ENCODE results near the gene LRRD1. TPM values are rescaled to one million over a fixed set of nuclear protein-coding genes. Genes with fewer than 3 reads are reported as not detected.
"Not testable (repeated sequence)": the region's sequence is repeated elsewhere in the genome, so short reads cannot be mapped to it uniquely, and the experiment has no call there.

LRRD1 gene
- total RNA-seq, 2 donors from 2014 or later: not detected

DNA sequence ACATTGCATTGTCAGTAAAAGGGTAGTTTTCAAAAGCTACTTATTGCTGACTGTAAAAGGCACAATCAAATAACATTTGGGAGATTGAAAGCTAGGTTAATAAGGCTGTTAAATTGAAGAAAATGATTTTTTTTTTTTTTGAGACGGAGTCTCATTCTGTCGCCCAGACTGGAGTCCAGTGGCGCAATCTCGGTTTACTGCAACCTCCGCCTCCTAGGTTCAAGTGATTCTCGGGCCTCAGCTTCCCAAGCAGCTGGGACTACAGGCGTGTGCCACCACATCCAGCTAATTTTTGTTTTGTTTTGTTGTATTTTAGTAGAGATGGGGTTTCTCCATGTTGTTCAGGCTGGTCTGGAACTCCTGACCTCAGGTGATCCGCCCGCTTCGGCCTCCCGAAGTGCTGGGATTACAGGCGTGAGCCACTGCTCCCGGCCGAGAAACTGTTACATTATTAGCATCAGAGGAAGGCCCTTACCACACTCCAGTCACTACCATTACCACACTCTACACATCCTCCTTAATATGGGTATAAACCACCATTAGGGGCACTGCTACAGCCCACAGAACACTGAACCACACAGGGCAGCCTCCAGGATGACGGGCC, 45.7 kb downstream of the LRRD1 start:
- Mint-ChIP-seq H3K4me3 (peak overlapping the region; percentile 93), H3K4me1 (ENCODE audit: low read depth in 2 of 2) (peaks cover 27% of the 10 kb centered on the region in 2 donors), H3K27ac (peak overlapping the region; percentile 95 to 99), H3K27me3 (no peaks in the 10 kb centered on the region), H3K9me3 (no peaks in the 10 kb centered on the region), H3K36me3 (peaks cover 17% of the 10 kb centered on the region)
- ATAC-seq: peak; percentile 41 to 46
- DNase-seq (ENCODE audit: low spot score): no peak

DNA sequence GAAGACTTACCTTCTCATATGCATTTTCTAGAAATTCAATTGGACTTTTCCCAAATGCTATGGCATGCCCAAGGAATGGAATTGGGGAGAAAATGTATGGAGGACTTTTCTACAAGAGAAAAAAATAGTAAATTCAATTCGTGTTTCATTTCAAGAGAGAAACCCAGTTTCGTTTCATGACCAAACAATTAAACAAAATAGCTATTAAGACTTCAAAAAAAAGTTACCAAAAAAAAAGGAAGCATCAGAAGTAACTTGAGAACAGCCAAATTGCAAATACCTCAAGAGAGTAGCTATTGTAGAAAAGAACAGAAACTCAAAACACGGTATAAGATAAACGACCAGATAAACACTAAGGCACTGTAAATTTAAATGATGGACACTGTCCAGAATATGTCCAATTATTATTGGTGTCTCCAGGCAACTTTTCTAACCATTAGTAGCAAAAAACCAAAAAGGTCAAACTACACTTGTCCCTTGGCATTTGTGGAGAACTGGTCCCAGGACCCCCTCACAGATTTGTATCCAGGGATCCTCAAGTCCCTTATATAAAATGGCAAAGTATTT, 47.1 kb downstream of the LRRD1 start:
- ATAC-seq (no peak), DNase-seq (ENCODE audit: low spot score) (no peak)
- no peak overlapping the region for H3K4me3 Mint-ChIP-seq
- H3K27me3 Mint-ChIP-seq: no peaks in the 10 kb centered on the region
- peaks cover 27% of the 10 kb centered on the region in 2 donors for H3K4me1 Mint-ChIP-seq (ENCODE audit: low read depth in 2 of 2)
- no peak overlapping the region for H3K27ac Mint-ChIP-seq
- H3K36me3 Mint-ChIP-seq: peaks cover 23% of the 10 kb centered on the region
- H3K9me3 Mint-ChIP-seq: no peaks in the 10 kb centered on the region

DNA sequence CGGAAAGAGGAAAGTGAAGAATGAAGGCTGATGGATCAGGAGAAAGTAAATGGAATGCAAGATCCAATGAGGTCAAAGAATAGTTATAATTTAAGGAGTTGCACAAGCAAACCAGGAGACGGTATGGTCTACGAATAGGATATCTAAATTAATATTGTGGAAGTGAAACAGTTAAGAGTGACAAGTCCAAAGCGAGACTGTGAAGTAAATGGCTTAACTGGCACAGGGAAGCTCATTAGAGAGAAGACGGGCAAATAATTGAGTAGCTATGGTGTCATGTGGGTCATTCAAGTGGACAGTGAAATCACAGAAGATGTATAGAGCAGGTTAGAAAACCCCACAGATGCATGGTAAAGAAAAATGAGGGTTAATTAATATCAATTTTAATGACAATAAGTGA, 47.8 kb downstream of the LRRD1 start:
- H3K27ac Mint-ChIP-seq: peak overlapping the region in 1 of 2 donors; percentile 12
- no peaks in the 10 kb centered on the region for H3K27me3 Mint-ChIP-seq
- ATAC-seq: no peak
- peak overlapping the region; percentile 0 for H3K4me3 Mint-ChIP-seq
- no peak for DNase-seq (ENCODE audit: low spot score)
- H3K4me1 Mint-ChIP-seq (ENCODE audit: low read depth in 2 of 2): peaks cover 26 to 27% of the 10 kb centered on the region in 2 donors
- no peaks in the 10 kb centered on the region for H3K9me3 Mint-ChIP-seq
- H3K36me3 Mint-ChIP-seq: peaks cover 29% of the 10 kb centered on the region

DNA sequence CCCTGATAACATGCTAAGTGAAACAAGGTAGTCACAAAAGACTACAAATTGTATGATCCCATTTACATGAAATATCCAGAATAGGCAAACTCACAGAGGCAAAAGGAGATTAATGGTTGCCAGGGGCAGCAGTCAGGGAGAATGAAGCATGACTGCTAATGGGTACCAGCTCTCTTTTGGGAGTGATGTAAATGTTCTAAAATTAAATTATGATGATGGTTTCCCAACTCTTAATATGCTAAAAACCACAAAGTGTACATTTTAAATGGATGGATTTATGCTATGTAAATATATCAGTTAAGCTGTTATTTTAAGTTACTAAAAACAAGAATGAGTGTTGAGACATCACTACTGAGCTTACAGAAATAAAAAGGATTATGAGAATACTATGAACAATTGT, 57.3 kb downstream of the LRRD1 start:
- DNase-seq (ENCODE audit: low spot score): no peak
- no peak for ATAC-seq
- Mint-ChIP-seq H3K4me1 (ENCODE audit: low read depth in 2 of 2) (peaks cover 4 to 10% of the 10 kb centered on the region in 2 donors), H3K36me3 (peaks cover 46% of the 10 kb centered on the region), H3K4me3 (no peak overlapping the region), H3K9me3 (no peaks in the 10 kb centered on the region), H3K27me3 (no peaks in the 10 kb centered on the region), H3K27ac (no peak overlapping the region)

DNA sequence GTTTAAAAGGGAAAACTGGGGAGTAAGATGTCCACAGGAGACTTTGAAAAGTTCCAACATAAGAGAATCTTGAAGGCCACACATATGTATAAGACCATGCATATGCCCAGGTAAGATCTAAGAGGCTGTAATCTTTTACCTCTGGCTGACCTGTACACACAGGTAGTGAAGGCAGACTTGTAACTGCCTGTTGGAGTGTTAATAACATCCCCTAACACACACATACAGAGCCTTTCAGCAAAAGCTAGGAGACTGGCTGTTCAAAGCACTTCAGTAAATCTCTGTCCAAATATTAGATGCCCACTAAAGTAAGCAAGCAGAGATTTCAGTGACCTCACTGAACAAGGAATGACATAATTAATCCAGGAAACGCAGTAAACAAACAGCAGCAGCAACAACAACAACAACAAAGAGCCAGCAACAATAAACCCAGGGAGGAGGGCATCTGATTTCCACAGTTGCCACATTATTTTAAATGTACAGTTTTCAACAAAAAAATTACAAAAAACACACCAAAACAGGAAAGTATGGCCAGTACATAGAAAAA, 59.7 kb downstream of the LRRD1 start:
- H3K36me3 Mint-ChIP-seq: peaks cover 52% of the 10 kb centered on the region
- H3K9me3 Mint-ChIP-seq: no peaks in the 10 kb centered on the region
- H3K27me3 Mint-ChIP-seq: no peaks in the 10 kb centered on the region
- DNase-seq (ENCODE audit: low spot score) (no peak), ATAC-seq (no peak)
- H3K4me3 Mint-ChIP-seq: no peak overlapping the region
- H3K27ac Mint-ChIP-seq: no peak overlapping the region
- peaks cover 4 to 15% of the 10 kb centered on the region in 2 donors for H3K4me1 Mint-ChIP-seq (ENCODE audit: low read depth in 2 of 2)

DNA sequence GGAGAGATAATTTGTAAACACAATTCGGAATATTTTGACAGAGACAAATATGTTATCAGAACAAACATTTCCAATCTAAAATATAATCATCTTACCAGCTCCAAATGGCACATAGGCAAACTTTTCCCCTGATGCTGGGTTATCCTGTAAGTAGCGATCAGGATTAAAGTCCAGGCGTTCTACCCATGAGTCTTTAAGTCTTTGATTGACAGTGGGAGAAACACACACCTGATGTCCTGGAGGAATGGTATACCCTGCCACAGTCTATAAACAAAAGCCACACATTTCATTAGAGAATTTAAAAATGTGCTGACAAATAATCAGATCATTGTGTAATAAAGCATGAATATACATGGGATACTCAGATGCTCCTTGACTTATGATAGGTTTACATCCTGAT, 62.0 kb downstream of the LRRD1 start:
- Mint-ChIP-seq H3K27me3 (no peaks in the 10 kb centered on the region), H3K9me3 (no peaks in the 10 kb centered on the region), H3K4me3 (no peak overlapping the region), H3K27ac (no peak overlapping the region), H3K4me1 (ENCODE audit: low read depth in 2 of 2) (peaks cover 0 to 17% of the 10 kb centered on the region in 2 donors), H3K36me3 (peaks cover 48% of the 10 kb centered on the region)
- DNase-seq (ENCODE audit: low spot score): no peak
- ATAC-seq: no peak

DNA sequence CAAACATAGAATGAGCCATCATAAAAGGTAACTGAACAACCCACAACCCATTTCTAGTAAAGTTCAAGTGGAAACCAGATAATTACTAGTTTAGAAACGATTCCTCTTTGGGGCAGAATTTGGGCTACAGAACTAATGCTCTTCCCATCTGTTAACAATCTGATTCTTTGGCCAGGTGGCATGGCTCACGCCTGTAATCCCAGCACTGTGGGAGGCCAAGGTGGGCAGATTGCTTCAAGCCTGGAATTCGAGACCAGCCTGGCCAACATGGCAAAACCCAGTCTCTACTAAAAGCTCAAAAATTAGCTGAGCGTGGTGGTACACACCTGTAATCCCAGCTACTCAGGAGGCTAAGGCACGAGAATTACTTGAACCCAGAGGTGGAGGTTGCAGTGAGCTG, 63.1 kb downstream of the LRRD1 start:
- Mint-ChIP-seq H3K36me3 (peaks cover 39% of the 10 kb centered on the region), H3K4me1 (ENCODE audit: low read depth in 2 of 2) (peaks cover 0 to 13% of the 10 kb centered on the region in 2 donors), H3K9me3 (no peaks in the 10 kb centered on the region), H3K27ac (no peak overlapping the region), H3K4me3 (no peak overlapping the region), H3K27me3 (no peaks in the 10 kb centered on the region)
- DNase-seq (ENCODE audit: low spot score): no peak
- ATAC-seq: no peak

DNA sequence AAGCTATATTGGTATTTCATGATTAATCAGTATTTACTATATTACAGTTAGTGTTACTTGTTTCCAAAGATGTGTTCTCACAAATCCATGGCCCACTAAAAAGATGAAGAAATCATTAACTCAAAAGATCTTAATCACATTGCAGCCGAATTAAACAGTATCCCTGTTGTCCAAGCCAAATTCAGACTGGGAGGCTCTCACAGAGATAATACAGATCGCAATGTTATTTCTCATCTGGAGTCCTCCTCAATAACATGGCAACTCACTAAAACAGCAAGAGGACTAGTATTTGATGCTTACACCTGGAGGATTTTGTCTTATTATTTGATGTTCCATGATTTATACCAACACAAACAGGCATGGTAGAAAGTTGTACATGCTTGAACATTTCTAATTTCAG, 68.1 kb downstream of the LRRD1 start:
- peaks cover 23% of the 10 kb centered on the region for H3K36me3 Mint-ChIP-seq
- ATAC-seq (no peak), DNase-seq (ENCODE audit: low spot score) (no peak)
- no peak overlapping the region for H3K27ac Mint-ChIP-seq
- no peaks in the 10 kb centered on the region for H3K27me3 Mint-ChIP-seq
- H3K4me1 Mint-ChIP-seq (ENCODE audit: low read depth in 2 of 2): peaks cover 0 to 4% of the 10 kb centered on the region in 2 donors
- no peak overlapping the region for H3K4me3 Mint-ChIP-seq
- H3K9me3 Mint-ChIP-seq: no peaks in the 10 kb centered on the region

DNA sequence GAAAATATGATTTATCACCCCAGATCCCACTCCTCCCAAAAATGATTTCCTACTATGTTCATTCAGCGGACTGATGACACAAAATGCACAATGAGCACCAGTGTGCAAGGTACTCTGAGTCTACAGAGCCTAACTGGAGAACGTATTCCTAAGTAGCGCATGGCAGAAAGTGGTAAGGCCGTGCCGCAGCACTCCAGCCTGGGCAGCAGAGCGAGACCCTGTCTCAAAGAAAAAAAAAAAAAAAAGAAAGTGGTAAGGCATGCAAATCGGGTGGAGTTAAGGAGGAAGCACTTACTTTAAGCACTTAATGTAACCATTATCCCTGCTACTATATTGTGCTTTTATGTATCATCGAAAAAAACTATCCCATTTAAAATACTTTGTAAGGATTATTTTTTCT, 70.1 kb downstream of the LRRD1 start:
- no peaks in the 10 kb centered on the region for H3K27me3 Mint-ChIP-seq
- DNase-seq (ENCODE audit: low spot score) (no peak), ATAC-seq (no peak)
- H3K9me3 Mint-ChIP-seq: no peaks in the 10 kb centered on the region
- no peaks in the 10 kb centered on the region for H3K4me1 Mint-ChIP-seq (ENCODE audit: low read depth in 2 of 2)
- H3K4me3 Mint-ChIP-seq: no peak overlapping the region
- no peak overlapping the region for H3K27ac Mint-ChIP-seq
- peaks cover 10% of the 10 kb centered on the region for H3K36me3 Mint-ChIP-seq

DNA sequence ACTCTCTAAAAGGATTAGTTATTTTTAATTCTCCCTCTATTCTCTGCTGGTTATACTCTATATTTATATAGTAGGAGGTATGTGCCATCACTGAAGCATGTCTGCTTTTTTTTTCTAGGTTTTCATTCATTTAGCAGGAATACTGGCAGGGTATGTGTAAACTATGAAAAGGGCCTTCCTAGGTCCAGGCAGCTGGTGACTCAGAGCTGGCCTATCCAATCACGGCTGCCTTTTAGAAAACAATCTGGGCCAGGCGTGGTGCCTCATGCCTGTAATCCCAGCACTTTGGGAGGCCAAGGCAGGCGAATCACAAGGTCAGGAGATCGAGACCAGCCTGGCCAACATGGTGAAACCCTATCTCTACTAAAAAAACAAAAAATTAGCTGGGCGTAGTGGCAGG, 76.1 kb downstream of the LRRD1 start:
- H3K27me3 Mint-ChIP-seq; ATAC-seq; H3K4me1 Mint-ChIP-seq (ENCODE audit: low read depth in 2 of 2); H3K9me3 Mint-ChIP-seq; H3K4me3 Mint-ChIP-seq; H3K27ac Mint-ChIP-seq; DNase-seq (ENCODE audit: low spot score): not testable (repeated sequence)
- peaks cover 18% of the 10 kb centered on the region for H3K36me3 Mint-ChIP-seq

DNA sequence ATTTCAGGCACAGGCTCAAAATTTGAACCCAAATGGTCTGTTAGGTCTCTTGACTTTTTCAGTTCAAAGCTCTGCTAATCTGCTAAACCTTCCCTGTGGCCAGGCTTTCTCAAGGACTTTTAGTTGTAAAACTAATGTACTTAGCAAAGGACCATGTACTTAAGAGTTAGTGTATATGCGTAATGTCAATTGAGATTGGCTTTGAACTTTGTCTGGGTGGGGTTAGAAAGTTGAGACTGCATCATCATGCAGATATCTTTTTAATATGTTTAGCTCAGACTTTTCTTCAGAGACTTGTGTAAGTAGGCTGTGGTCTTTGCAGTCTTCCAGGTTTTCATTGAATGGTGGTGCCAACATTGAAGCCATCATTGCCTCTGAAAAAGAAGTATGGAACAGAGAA, 78.4 kb downstream of the LRRD1 start:
- Mint-ChIP-seq H3K36me3 (peaks cover 29% of the 10 kb centered on the region), H3K27me3 (no peaks in the 10 kb centered on the region), H3K4me3 (no peak overlapping the region), H3K9me3 (no peaks in the 10 kb centered on the region), H3K27ac (no peak overlapping the region), H3K4me1 (ENCODE audit: low read depth in 2 of 2) (no peaks in the 10 kb centered on the region)
- DNase-seq (ENCODE audit: low spot score): no peak
- ATAC-seq: no peak

DNA sequence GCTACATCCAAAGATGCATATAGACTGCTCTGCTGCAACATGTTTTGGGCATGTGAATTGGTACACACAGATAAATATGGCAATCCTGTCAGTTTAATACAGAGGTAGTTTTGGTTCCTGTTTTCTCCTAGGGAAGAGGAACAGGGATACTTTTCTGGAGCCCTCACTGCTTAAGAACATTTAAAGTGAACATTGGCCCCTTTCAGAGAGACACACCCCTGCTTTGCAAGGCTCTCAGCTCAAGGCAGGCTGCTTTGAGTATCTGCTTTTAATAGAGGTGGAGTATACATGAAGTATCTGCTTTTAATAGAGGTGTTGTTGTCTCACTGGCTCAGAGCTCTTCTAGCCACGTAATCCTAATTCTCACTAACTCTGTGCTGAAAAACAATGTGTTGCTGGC, 83.6 kb downstream of the LRRD1 start:
- H3K9me3 Mint-ChIP-seq: no peaks in the 10 kb centered on the region
- peaks cover 25% of the 10 kb centered on the region for H3K36me3 Mint-ChIP-seq
- no peaks in the 10 kb centered on the region for H3K27me3 Mint-ChIP-seq
- no peak for DNase-seq (ENCODE audit: low spot score)
- H3K27ac Mint-ChIP-seq: no peak overlapping the region
- no peaks in the 10 kb centered on the region for H3K4me1 Mint-ChIP-seq (ENCODE audit: low read depth in 2 of 2)
- no peak for ATAC-seq
- H3K4me3 Mint-ChIP-seq: no peak overlapping the region

Data from natural killer cell treated with Interleukin-12 subunit alpha and Interleukin-12 subunit beta and Interleukin-15 and Interleukin-18, amount 100 ng/mL, for 72 hours (primary cell).